Smooth muscle cell (in vitro differentiated cells): Measurements from ENCODE around the gene PIK3C2G. TPM values are rescaled to one million over a fixed set of nuclear protein-coding genes. Genes with fewer than 3 reads are reported as not detected.

Experiments used
- DNase-seq: peaks from one replicate; lab custom pipeline; 2025; ENCODE audit not compliant: unreplicated experiment; lab: John Stamatoyannopoulos, UW
- H2AFZ ChIP-seq: fragments of 200-600 bp; sonication (generic); 2 replicates; pipeline ENCODE4 v1.6.0; 2016; ENCODE audit warnings: antibody characterized with exemption, low read depth, mild to moderate bottlenecking
- H3F3A ChIP-seq: fragments of 200-600 bp; sonication (generic); 2 replicates; pipeline ENCODE4 v1.6.0; 2017; ENCODE audit warnings: antibody characterized with exemption, low read depth
- H3K27ac ChIP-seq: fragments of 200-600 bp; sonication (generic); 2 replicates; pipeline ENCODE4 v1.5.1; 2016; ENCODE audit warnings: low read depth, mild to moderate bottlenecking
- H3K27me3 ChIP-seq: fragments of 200-600 bp; sonication (generic); 2 replicates; pipeline ENCODE4 v1.6.1; 2016; ENCODE audit warnings: low read depth, mild to moderate bottlenecking
- H3K36me3 ChIP-seq: fragments of 200-600 bp; sonication (generic); 2 replicates; pipeline ENCODE4 v1.5.1; 2016; ENCODE audit warnings: low read depth
- H3K4me1 ChIP-seq: fragments of 200-600 bp; sonication (generic); 2 replicates; pipeline ENCODE4 v1.5.1; 2016; ENCODE audit warnings: low read depth
- H3K4me2 ChIP-seq: fragments of 200-600 bp; sonication (generic); 2 replicates; pipeline ENCODE4 v1.6.0; 2016; ENCODE audit warnings: mild to moderate bottlenecking
- H3K4me3 ChIP-seq: fragments of 200-600 bp; sonication (generic); 2 replicates; pipeline ENCODE4 v1.5.1; 2016; ENCODE audit warnings: mild to moderate bottlenecking
- H3K79me2 ChIP-seq: fragments of 200-600 bp; sonication (generic); 2 replicates; pipeline ENCODE4 v1.6.0; 2016; ENCODE audit warnings: low read depth, mild to moderate bottlenecking
- H3K9ac ChIP-seq: fragments of 200-600 bp; sonication (generic); 2 replicates; pipeline ENCODE4 v1.6.0; 2016; ENCODE audit warnings: low read depth
- H3K9me3 ChIP-seq: fragments of 200-600 bp; sonication (generic); replicated peaks from 2 replicates; pipeline ENCODE4 v1.5.1; 2016; ENCODE audit warnings: low read depth
- H4K20me1 ChIP-seq: fragments of 200-600 bp; sonication (generic); 2 replicates; pipeline ENCODE4 v1.6.0; 2016; ENCODE audit warnings: low read depth
- CTCF ChIP-seq: fragments of 200-600 bp; sonication (generic); IDR thresholded peaks from 2 replicates; pipeline ENCODE4 v1.5.1; 2017; ENCODE audit warnings: borderline replicate concordance, mild to moderate bottlenecking, antibody characterized with exemption; ENCODE audit not compliant: insufficient read depth, poor library complexity, severe bottlenecking
- WGBS: methylation state at CpG from one replicate; pipeline ENCODE4 v1.1.7; 2016; ENCODE audit warnings: low lambda C conversion rate; 5-methylcytosine and 5-hydroxymethylcytosine counted together
- polyA plus RNA-seq: library from polyadenylated mRNA; unstranded; fragments of >200 nt; fragmentation: Nextera tagmentation; extraction: Ambion mirVana; gene quantifications from 2 replicates; pipeline ENCODE4 v1.2.1, GENCODE V29; 2016
- total RNA-seq: library from RNA; depleted of rRNA; stranded (reverse); fragments of >200 nt; gene quantifications from 2 replicates; pipeline ENCODE4 v1.2.3, GENCODE V29; 2014

The PIK3C2G gene
- total and polyA plus RNA-seq, 2 experiments from 2014 or later: 0.63 TPM; not detected in 1

- Histone ChIP-seq H3K4me2 (no peak overlapping the region), H3K4me3 (no peak overlapping the region), H3K36me3 (no peaks in the 10 kb centered on the region), H4K20me1 (no peaks in the 10 kb centered on the region), H3K9ac (no peak overlapping the region), H3K9me3 (no peaks in the 10 kb centered on the region), H3K4me1 (no peaks in the 10 kb centered on the region), H3K27ac (no peak overlapping the region), H3K27me3 (no peaks in the 10 kb centered on the region), H3K79me2 (no peaks in the 10 kb centered on the region), H3F3A (no peaks in the 10 kb centered on the region), H2AFZ (no peak overlapping the region)
- 91% methylated on average over 1 of the region's 1 CpG for WGBS
- DNase-seq: no peak
- TF ChIP-seq CTCF: no peak
These were observed 315.3 kb downstream of the PIK3C2G start for GRCh38 chr12:18576648-18577047.

GRCh38 chr12:18578191-18578590 is 316.9 kb downstream of the PIK3C2G start:
- Histone ChIP-seq H3K9ac (no peak overlapping the region), H3K4me3 (no peak overlapping the region), H3F3A (no peaks in the 10 kb centered on the region), H3K4me2 (no peak overlapping the region), H4K20me1 (no peaks in the 10 kb centered on the region), H3K27me3 (no peaks in the 10 kb centered on the region), H3K79me2 (no peaks in the 10 kb centered on the region), H3K27ac (no peak overlapping the region), H3K36me3 (no peaks in the 10 kb centered on the region), H2AFZ (no peak overlapping the region), H3K9me3 (no peaks in the 10 kb centered on the region), H3K4me1 (no peaks in the 10 kb centered on the region)
- no peak for TF ChIP-seq CTCF
- WGBS: 78% methylated on average over 1 of the region's 1 CpG
- no peak for DNase-seq

- no peak overlapping the region for H3K4me2 ChIP-seq
- TF ChIP-seq CTCF: no peak
- no peak overlapping the region for H3K9ac ChIP-seq
- no peak overlapping the region for H3K4me3 ChIP-seq
- no peaks in the 10 kb centered on the region for H3K27me3 ChIP-seq
- peak overlapping the region; percentile 40 for H3K27ac ChIP-seq
- H3F3A ChIP-seq: no peaks in the 10 kb centered on the region
- no peaks in the 10 kb centered on the region for H4K20me1 ChIP-seq
- no peaks in the 10 kb centered on the region for H3K79me2 ChIP-seq
- 49% methylated on average over 3 of the region's 3 CpGs for WGBS
- H3K9me3 ChIP-seq: no peaks in the 10 kb centered on the region
- no peak overlapping the region for H2AFZ ChIP-seq
- DNase-seq: no peak
- no peaks in the 10 kb centered on the region for H3K4me1 ChIP-seq
- H3K36me3 ChIP-seq: no peaks in the 10 kb centered on the region
These were observed 319.0 kb downstream of the PIK3C2G start for GRCh38 chr12:18580291-18580690.

GRCh38 chr12:18580706-18581105 is 319.4 kb downstream of the PIK3C2G start:
- H3K4me1 ChIP-seq: no peaks in the 10 kb centered on the region
- DNase-seq: no peak
- H3K36me3 ChIP-seq: no peaks in the 10 kb centered on the region
- no peaks in the 10 kb centered on the region for H4K20me1 ChIP-seq
- TF ChIP-seq CTCF: no peak
- no peaks in the 10 kb centered on the region for H3K79me2 ChIP-seq
- no peak overlapping the region for H3K9ac ChIP-seq
- H3F3A ChIP-seq: no peaks in the 10 kb centered on the region
- H3K27ac ChIP-seq: peak overlapping the region; percentile 40
- no peaks in the 10 kb centered on the region for H3K27me3 ChIP-seq
- no peaks in the 10 kb centered on the region for H3K9me3 ChIP-seq
- H3K4me2 ChIP-seq: no peak overlapping the region
- WGBS: 75% methylated on average over 2 of the region's 2 CpGs
- H2AFZ ChIP-seq: no peak overlapping the region
- H3K4me3 ChIP-seq: no peak overlapping the region
